ENCODE results near the gene PMFBP1. TPM values are rescaled to one million over a fixed set of nuclear protein-coding genes. Genes with fewer than 3 reads are reported as not detected.

Gene PMFBP1
- total and polyA plus RNA-seq, 10 of the 15 experiments (the other 5 are each of a cell fraction or from before 2014, with no cell fraction given), result 0.40 to 2.3 (median 1.1) TPM

DNA sequence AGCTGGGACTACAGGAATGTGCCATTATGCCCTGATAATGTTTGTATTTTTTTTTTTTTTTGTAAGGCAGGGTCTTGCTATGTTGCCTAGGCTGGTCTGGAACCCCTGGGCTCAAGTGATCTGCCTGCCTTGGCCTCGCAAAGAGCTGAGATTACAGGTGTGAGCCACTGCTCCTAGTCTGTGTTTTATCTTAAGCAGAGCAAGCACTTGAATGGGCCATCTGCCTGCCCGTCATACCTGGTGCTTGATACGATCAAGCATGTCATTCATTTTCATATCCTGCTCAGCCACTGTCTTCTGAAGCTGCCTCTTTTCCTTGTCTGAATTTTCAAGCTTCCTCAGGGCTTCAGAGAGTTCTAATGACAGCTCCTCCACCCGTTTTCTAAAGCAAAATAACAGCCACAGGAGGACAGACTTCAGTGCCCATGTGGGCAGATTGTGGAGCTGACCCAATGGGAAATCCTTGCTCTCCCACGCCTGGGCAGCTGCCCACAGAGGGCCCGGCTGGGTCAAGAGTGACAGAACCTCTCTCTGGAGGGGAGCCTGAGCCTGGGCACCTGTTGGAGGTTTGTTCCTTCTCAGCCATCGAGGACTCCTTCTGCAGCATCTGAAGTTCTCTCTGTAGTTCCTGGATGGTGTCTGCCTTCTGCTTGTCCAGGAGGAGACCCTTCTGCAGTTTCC, 41.8 kb downstream of the PMFBP1 start:
- Histone ChIP-seq H3K4me1 (ENCODE audit: control insufficient read depth, insufficient read depth, low read length) (no peaks in the 10 kb centered on the region), H3K9me3 (replicated peaks; ENCODE audit: control insufficient read depth, insufficient read depth, low read length) (no peaks in the 10 kb centered on the region), H3K9ac (ENCODE audit: control insufficient read depth, insufficient read depth, low read length) (no peak overlapping the region), H2AFZ (ENCODE audit: control insufficient read depth, low read depth, low read length) (no peak overlapping the region), H3K79me2 (ENCODE audit: control insufficient read depth, insufficient read depth, low read length) (no peaks in the 10 kb centered on the region), H3K4me2 (ENCODE audit: control insufficient read depth, insufficient read depth) (no peak overlapping the region), H3K36me3 (ENCODE audit: control insufficient read depth in 2 of 2, insufficient read depth in 2 of 2, low read length in 1 of 2) (no peaks in the 10 kb centered on the region), H3K27me3 (replicated peaks in 1 of 2; ENCODE audit: control insufficient read depth in 2 of 2, insufficient read depth in 2 of 2, low read length in 1 of 2) (no peaks in the 10 kb centered on the region), H3K27ac (ENCODE audit: control insufficient read depth, insufficient read depth) (no peak overlapping the region), H3K4me3 (no peak overlapping the region), H4K20me1 (ENCODE audit: control insufficient read depth, insufficient read depth) (no peaks in the 10 kb centered on the region)
- DNase-seq (ENCODE audit: low read depth, low spot score) (no peak), FAIRE-seq (no peak), ATAC-seq (no peak)
- CTCF ChIA-PET, result interaction anchor here (0.6 to 3.5 kb wide), 5 partner anchors 20 to 882 kb away, joined by 3 to 21 read pairs (median 3); no protein-coding TSS in a partner anchor
- BruUV-seq (replicated peaks), result no TSS peak
- TF ChIP-seq TARDBP (IDR thresholded peaks at IDR 0.05; ENCODE audit: borderline replicate concordance), result no peak
- TF ChIP-seq, protein P1, sequence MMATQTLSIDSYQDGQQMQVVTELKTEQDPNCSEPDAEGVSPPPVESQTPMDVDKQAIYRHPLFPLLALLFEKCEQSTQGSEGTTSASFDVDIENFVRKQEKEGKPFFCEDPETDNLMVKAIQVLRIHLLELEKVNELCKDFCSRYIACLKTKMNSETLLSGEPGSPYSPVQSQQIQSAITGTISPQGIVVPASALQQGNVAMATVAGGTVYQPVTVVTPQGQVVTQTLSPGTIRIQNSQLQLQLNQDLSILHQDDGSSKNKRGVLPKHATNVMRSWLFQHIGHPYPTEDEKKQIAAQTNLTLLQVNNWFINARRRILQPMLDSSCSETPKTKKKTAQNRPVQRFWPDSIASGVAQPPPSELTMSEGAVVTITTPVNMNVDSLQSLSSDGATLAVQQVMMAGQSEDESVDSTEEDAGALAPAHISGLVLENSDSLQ (IDR thresholded peaks at IDR 0.05), result peak; percentile 45
- TF ChIP-seq IKZF2 (IDR thresholded peaks at IDR 0.05), result no peak
- TF ChIP-seq, protein P2, sequence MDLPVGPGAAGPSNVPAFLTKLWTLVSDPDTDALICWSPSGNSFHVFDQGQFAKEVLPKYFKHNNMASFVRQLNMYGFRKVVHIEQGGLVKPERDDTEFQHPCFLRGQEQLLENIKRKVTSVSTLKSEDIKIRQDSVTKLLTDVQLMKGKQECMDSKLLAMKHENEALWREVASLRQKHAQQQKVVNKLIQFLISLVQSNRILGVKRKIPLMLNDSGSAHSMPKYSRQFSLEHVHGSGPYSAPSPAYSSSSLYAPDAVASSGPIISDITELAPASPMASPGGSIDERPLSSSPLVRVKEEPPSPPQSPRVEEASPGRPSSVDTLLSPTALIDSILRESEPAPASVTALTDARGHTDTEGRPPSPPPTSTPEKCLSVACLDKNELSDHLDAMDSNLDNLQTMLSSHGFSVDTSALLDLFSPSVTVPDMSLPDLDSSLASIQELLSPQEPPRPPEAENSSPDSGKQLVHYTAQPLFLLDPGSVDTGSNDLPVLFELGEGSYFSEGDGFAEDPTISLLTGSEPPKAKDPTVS (IDR thresholded peaks at IDR 0.05; ENCODE audit: low read depth, low read length), result no peak
- TF ChIP-seq, protein P3, sequence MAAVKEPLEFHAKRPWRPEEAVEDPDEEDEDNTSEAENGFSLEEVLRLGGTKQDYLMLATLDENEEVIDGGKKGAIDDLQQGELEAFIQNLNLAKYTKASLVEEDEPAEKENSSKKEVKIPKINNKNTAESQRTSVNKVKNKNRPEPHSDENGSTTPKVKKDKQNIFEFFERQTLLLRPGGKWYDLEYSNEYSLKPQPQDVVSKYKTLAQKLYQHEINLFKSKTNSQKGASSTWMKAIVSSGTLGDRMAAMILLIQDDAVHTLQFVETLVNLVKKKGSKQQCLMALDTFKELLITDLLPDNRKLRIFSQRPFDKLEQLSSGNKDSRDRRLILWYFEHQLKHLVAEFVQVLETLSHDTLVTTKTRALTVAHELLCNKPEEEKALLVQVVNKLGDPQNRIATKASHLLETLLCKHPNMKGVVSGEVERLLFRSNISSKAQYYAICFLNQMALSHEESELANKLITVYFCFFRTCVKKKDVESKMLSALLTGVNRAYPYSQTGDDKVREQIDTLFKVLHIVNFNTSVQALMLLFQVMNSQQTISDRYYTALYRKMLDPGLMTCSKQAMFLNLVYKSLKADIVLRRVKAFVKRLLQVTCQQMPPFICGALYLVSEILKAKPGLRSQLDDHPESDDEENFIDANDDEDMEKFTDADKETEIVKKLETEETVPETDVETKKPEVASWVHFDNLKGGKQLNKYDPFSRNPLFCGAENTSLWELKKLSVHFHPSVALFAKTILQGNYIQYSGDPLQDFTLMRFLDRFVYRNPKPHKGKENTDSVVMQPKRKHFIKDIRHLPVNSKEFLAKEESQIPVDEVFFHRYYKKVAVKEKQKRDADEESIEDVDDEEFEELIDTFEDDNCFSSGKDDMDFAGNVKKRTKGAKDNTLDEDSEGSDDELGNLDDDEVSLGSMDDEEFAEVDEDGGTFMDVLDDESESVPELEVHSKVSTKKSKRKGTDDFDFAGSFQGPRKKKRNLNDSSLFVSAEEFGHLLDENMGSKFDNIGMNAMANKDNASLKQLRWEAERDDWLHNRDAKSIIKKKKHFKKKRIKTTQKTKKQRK (IDR thresholded peaks at IDR 0.05; ENCODE audit: low read depth, low read length), result no peak
- no peak for TF ChIP-seq ZZZ3 (IDR thresholded peaks at IDR 0.05; ENCODE audit: control insufficient read depth, insufficient read length, low read depth)
- no peak for TF ChIP-seq YBX1 (IDR thresholded peaks at IDR 0.05)
- in situ Hi-C loops (cut with MboI) (loop anchor here (10.0 kb wide), 1 partner anchor 1825 kb away; no protein-coding TSS in a partner anchor), intact Hi-C loops (cut with micrococcal nuclease; ENCODE audit: unreplicated experiment) (loop anchor here (5.0 to 10.0 kb wide), 3 partner anchors 115 to 1402 kb away; no protein-coding TSS in a partner anchor)
- POLR2A ChIA-PET, result no interaction called here
- 30% methylated on average over 7 of the region's 7 CpGs for WGBS (ENCODE audit: insufficient coverage, insufficient replicate concordance, low lambda C conversion rate, missing lambda C conversion rate)
- SMC1A ChIA-PET (ENCODE audit: uncharacterized antibody, unreplicated experiment), result interaction anchor here (1.0 to 1.5 kb wide), 6 partner anchors 10 to 337 kb away, joined by 3 to 5 read pairs (median 4); no protein-coding TSS in a partner anchor
- RAD21 ChIA-PET (ENCODE audit: unreplicated experiment), result interaction anchor here (0.6 kb wide), 1 partner anchor 317 kb away, joined by 5 read pairs; no protein-coding TSS in a partner anchor
